ENCODE measurements around the gene CCDC122. TPM values are rescaled to one million over a fixed set of nuclear protein-coding genes. Genes with fewer than 3 reads are reported as not detected.

CCDC122 gene
- total and polyA plus RNA-seq, 9 of the 15 experiments (the other 6 are each of a cell fraction or from before 2014, with no cell fraction given), result not detected

GRCh38 chr13:43815204-43815603, 64.3 kb downstream of the CCDC122 start:
- H3K9ac ChIP-seq (ENCODE audit: insufficient read depth in 1 of 2, low read depth in 2 of 2, low read length in 2 of 2), result no peak overlapping the region
- no peak for DNase-seq (ENCODE audit: extremely low read depth in 1 of 4, low spot score in 3 of 4)
- H4K20me1 ChIP-seq (replicated peaks; ENCODE audit: control insufficient read depth, insufficient read depth, low read length), result no peaks in the 10 kb centered on the region
- ChIA-PET POLR2A (no interaction called here), CTCF (ENCODE audit: low intra/inter-chr PET ratio) (no interaction called here)
- FAIRE-seq, result no peak
- TF ChIP-seq ZNF707 (CRISPR knock-in tag; conservative IDR thresholded peaks at IDR 0.05), result no peak
- no peak for ATAC-seq
- WGBS (ENCODE audit: insufficient coverage, low coverage, missing lambda C conversion rate), result 0% methylated on average over 2 of the region's 2 CpGs
- H3K4me3 ChIP-seq, result no peak overlapping the region
- no peaks in the 10 kb centered on the region for H3K4me1 ChIP-seq (replicated peaks in 1 of 2; ENCODE audit: control insufficient read depth in 2 of 2, insufficient read depth in 2 of 2, low read length in 2 of 2)
- no TSS peak for BruUV-seq (replicated peaks)
- H2AFZ ChIP-seq (ENCODE audit: low read depth, low read length), result no peak overlapping the region
- no peaks in the 10 kb centered on the region for H3K36me3 ChIP-seq (ENCODE audit: control insufficient read depth, insufficient read depth, low read length)
- intact Hi-C loops (cut with micrococcal nuclease), result no loop called here
- no peak overlapping the region for H3K27ac ChIP-seq (ENCODE audit: extremely low read depth, low read depth, low read length)
- H3K4me2 ChIP-seq (ENCODE audit: insufficient read depth, low read length), result no peak overlapping the region
- in situ Hi-C loops (cut with MboI), result no loop called here
- H3K27me3 ChIP-seq (ENCODE audit: control insufficient read depth in 2 of 2, insufficient read depth in 2 of 2, low read length in 2 of 2), result no peaks in the 10 kb centered on the region
- H3K9me3 ChIP-seq (replicated peaks; ENCODE audit: control insufficient read depth, insufficient read depth, low read depth, low read length), result no peaks in the 10 kb centered on the region
- no peaks in the 10 kb centered on the region for H3K9me1 ChIP-seq (ENCODE audit: control insufficient read depth, insufficient read depth, low read length)
- no peaks in the 10 kb centered on the region for H3K79me2 ChIP-seq (ENCODE audit: control insufficient read depth, insufficient read depth, low read length)

- no TSS peak for BruUV-seq (replicated peaks)
- Histone ChIP-seq H3K9me1 (ENCODE audit: control insufficient read depth, insufficient read depth, low read length) (no peaks in the 10 kb centered on the region), H3K4me1 (replicated peaks in 1 of 2; ENCODE audit: control insufficient read depth in 2 of 2, insufficient read depth in 2 of 2, low read length in 2 of 2) (no peaks in the 10 kb centered on the region), H3K36me3 (ENCODE audit: control insufficient read depth, insufficient read depth, low read length) (no peaks in the 10 kb centered on the region), H4K20me1 (replicated peaks; ENCODE audit: control insufficient read depth, insufficient read depth, low read length) (no peaks in the 10 kb centered on the region), H2AFZ (ENCODE audit: low read depth, low read length) (no peak overlapping the region), H3K27ac (ENCODE audit: extremely low read depth, low read depth, low read length) (no peak overlapping the region), H3K9me3 (replicated peaks; ENCODE audit: control insufficient read depth, insufficient read depth, low read depth, low read length) (no peaks in the 10 kb centered on the region), H3K4me2 (ENCODE audit: insufficient read depth, low read length) (no peak overlapping the region), H3K4me3 (no peak overlapping the region), H3K9ac (ENCODE audit: insufficient read depth in 1 of 2, low read depth in 2 of 2, low read length in 2 of 2) (no peak overlapping the region), H3K79me2 (ENCODE audit: control insufficient read depth, insufficient read depth, low read length) (no peaks in the 10 kb centered on the region), H3K27me3 (ENCODE audit: control insufficient read depth in 2 of 2, insufficient read depth in 2 of 2, low read length in 2 of 2) (no peaks in the 10 kb centered on the region)
- in situ Hi-C loops (cut with MboI) (no loop called here), intact Hi-C loops (cut with micrococcal nuclease) (no loop called here)
- FAIRE-seq (no peak), DNase-seq (ENCODE audit: extremely low read depth in 1 of 4, low spot score in 3 of 4) (no peak), ATAC-seq (no peak)
- ChIA-PET CTCF (ENCODE audit: low intra/inter-chr PET ratio) (no interaction called here), POLR2A (no interaction called here)
- TF ChIP-seq NKRF (IDR thresholded peaks at IDR 0.05; ENCODE audit: borderline replicate concordance) (no peak), ZBTB40 (IDR thresholded peaks at IDR 0.05) (no peak), ZBTB40 (CRISPR knock-in tag; IDR thresholded peaks at IDR 0.05) (no peak), ZNF184 (CRISPR knock-in tag; IDR thresholded peaks at IDR 0.05) (no peak)
Observed at GRCh38 chr13:43808676-43809075, 70.9 kb downstream of the CCDC122 start.

All from K562 (cell line).